Subcutaneous abdominal adipose tissue (tissue), 5 donors: Measurements from ENCODE around the gene MINDY4.

ENCODE experiments used
- H3K27ac ChIP-seq: one replicate; pipeline ENCODE4 v1.7.0; 2013; ENCODE audit warnings: low read depth, mild to moderate bottlenecking, inconsistent platforms, low read length, moderate library complexity
- H3K27me3 ChIP-seq, 5 donors: one replicate each; pipeline ENCODE4 v1.7.0; 2013; ENCODE audit warnings: low read length in 5 of 5, inconsistent platforms in 1 of 5; ENCODE audit not compliant: control insufficient read depth in 5 of 5, insufficient read depth in 4 of 5
- H3K36me3 ChIP-seq, 5 donors: one replicate each; pipeline ENCODE4 v1.7.0; 2013; ENCODE audit warnings: low read length in 5 of 5; ENCODE audit not compliant: control insufficient read depth in 5 of 5, insufficient read depth in 5 of 5
- H3K4me1 ChIP-seq, 5 donors: one replicate each; pipeline ENCODE4 v1.7.0; 2013; ENCODE audit warnings: low read length in 5 of 5, mild to moderate bottlenecking in 3 of 5, moderate library complexity in 1 of 5; ENCODE audit not compliant: control insufficient read depth in 5 of 5, insufficient read depth in 5 of 5
- H3K4me3 ChIP-seq, 5 donors: one replicate each; pipeline ENCODE4 v1.7.0; 2013; ENCODE audit warnings: low read length in 5 of 5, low read depth in 1 of 5
- H3K9ac ChIP-seq, 5 donors: one replicate each; pipeline ENCODE4 v1.7.0; 2013; ENCODE audit warnings: low read length in 5 of 5, mild to moderate bottlenecking in 4 of 5, moderate library complexity in 3 of 5
- H3K9me3 ChIP-seq, 5 donors: one replicate each; pipeline ENCODE4 v1.7.0; 2013; ENCODE audit warnings: low read length in 5 of 5; ENCODE audit not compliant: control insufficient read depth in 5 of 5
- donor health status: healthy.
- donor health status: healthy.
- donor health status: healthy.
- donor health status: healthy.
- donor health status: healthy.

Gene MINDY4

DNA sequence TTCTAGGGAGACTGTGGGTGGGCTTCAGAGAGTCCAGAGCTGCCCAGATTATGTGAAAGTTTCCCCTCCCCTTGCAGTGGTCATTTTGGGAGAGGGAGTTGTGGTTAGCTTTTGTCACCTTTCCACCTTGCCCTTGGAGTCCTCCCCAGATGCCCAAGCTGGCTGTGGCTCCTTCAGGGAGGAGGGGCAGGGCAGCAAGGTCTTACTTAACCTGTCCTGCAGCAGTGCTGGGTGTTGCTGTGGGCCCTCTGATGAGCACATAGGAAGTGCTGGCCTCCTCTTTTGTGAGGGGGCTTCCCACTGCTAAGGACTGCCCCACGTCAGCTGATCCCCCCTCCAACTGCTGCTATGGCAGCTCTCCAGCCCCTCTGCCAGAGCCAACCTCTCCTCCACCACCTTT lies 122.8 kb downstream of the MINDY4 start:
- Histone ChIP-seq H3K27ac (peak overlapping the region; percentile 54), H3K27me3 (no peaks in the 10 kb centered on the region), H3K36me3 (peaks cover 0 to 3% (median 0%) of the 10 kb centered on the region in 5 donors), H3K9me3 (peaks cover 0 to 4% (median 0%) of the 10 kb centered on the region in 5 donors), H3K9ac (peak overlapping the region in 1 of 5 donors; percentile 58), H3K4me1 (peaks cover 13 to 72% (median 66%) of the 10 kb centered on the region in 5 donors), H3K4me3 (no peak overlapping the region)

DNA sequence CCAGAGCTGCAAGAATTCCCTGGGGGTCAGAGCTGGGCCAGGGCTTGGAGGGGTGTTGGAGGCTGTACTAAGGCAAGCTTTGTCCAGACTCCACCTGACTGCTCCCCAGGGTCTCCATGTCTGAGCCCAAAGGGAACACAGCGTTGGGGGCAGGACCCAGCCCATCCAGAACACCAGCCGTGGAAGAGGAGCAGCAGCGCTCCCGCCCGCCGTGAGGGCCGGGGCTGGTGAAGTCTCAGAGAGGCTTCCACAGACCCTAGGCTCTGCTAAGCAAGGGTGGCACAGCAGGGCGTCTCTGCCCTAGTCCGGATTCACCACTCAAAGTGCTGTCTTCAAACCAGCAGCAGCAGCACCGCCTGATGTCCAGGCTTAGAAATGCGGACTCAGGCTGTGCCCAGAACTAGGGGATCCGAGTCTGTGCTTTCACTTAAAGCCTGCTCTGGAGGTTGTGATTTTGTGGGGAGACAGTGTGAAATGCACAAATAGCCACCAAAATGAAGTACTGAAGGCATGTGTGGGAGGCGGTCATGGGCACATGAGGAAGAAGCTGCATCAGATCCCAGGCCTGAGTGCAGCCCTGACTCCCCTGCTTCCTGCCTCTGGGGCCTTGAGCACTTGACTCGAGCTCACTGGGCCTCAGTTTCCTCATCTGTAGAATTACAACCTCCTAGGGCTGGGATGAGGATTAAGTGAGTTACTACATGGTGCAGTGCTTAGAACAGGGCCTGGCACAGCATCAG lies 123.8 kb downstream of the MINDY4 start:
- Histone ChIP-seq H3K4me3 (no peak overlapping the region), H3K27ac (peak overlapping the region; percentile 54), H3K9ac (no peak overlapping the region), H3K27me3 (no peaks in the 10 kb centered on the region), H3K36me3 (peaks cover 0 to 3% (median 0%) of the 10 kb centered on the region in 5 donors), H3K9me3 (peaks cover 0 to 4% (median 0%) of the 10 kb centered on the region in 5 donors), H3K4me1 (peaks cover 20 to 80% (median 73%) of the 10 kb centered on the region in 5 donors)

DNA sequence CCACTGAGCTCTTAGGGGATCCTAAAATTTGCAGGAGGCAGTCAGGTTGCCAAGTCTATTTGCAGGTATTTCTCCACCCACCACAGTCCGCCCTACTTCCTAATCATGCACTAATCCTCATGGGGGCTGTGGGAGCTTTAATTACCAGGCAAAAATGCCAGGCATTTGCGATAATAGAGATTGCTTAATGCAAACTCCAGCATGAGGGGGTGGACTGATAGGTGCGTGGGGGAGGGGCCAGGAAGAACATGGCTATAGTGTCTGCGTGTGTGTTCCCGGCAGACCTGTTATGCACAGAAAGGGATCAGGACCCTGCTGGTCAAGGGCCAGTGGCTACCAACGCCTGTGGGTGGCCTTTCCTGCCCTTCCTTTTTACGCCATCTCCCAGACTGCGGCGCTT lies 124.8 kb downstream of the MINDY4 start:
- H3K4me1 ChIP-seq: peaks cover 20 to 90% (median 80%) of the 10 kb centered on the region in 5 donors
- H3K9ac ChIP-seq: peak overlapping the region in 1 of 5 donors; percentile 16
- H3K9me3 ChIP-seq: no peaks in the 10 kb centered on the region
- H3K27ac ChIP-seq: no peak overlapping the region
- H3K27me3 ChIP-seq: no peaks in the 10 kb centered on the region
- no peak overlapping the region for H3K4me3 ChIP-seq
- peaks cover 0 to 3% (median 0%) of the 10 kb centered on the region in 5 donors for H3K36me3 ChIP-seq

DNA sequence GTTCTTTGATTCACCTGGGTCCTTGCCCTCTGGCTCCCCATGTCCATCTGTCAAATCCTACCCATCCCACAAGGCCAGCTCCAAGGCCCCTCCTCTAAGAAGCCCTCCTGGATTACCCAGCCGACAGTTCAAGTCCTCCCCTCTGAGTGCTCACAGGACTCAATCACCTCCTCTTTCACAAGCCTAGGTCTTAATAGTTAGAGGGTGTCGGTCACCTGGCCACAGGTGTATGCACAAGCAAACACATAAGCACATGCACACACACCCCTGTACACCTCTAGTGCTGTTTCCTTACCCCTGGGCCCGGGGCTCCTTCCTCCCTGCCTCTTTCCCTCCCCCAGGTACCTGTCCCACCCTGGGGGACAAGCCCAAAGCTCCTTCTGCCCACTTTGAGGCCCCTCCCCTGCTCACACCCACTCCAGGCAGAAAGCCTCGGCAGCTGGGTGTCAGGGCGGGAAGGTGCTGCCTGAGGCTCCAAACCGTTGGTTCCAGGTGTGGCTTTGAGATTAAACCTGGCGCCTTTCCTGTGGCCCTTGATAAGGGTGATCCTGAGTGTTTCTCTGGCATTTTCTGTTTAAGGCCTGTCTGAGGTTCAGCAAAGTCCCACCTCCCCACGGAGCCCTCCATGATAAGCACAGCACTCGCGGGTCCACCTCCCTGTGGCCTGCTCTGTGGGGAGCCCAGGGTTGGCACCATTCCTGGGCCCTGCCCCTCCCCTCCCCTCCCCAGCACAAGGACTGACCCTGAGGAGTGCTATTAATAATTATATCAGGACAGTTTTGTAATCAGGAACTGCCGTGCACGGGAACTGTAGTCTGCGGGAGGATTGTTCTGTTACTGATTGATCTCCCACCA lies 125.8 kb downstream of the MINDY4 start:
- no peaks in the 10 kb centered on the region for H3K27me3 ChIP-seq
- H3K4me1 ChIP-seq: peaks cover 20 to 94% (median 80%) of the 10 kb centered on the region in 5 donors
- H3K9me3 ChIP-seq: no peaks in the 10 kb centered on the region
- no peak overlapping the region for H3K4me3 ChIP-seq
- peak overlapping the region in 1 of 5 donors; percentile 37 for H3K9ac ChIP-seq
- H3K36me3 ChIP-seq: peaks cover 0 to 2% (median 0%) of the 10 kb centered on the region in 5 donors
- peak overlapping the region; percentile 37 for H3K27ac ChIP-seq

DNA sequence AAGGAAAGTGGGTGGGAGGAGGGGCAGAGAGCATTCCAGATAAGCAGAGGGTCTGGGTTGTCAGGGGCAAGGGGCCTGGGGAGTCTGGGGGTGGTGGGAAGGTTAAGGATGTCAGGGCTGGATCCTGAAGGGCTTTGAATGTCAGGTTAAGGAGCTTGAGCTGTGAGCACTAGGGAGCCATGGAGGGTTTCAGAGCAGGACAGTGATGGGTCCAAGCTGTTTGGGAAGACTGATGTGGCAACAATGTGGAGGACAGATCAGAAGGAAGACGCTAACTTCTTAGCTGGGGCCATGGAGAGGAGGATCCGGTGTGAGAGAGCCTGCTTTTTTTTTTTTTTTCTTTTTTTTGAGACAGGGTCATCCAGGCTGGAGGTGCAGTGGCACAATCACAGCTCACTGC lies 126.6 kb downstream of the MINDY4 start:
- H3K36me3 ChIP-seq: no peaks in the 10 kb centered on the region
- no peak overlapping the region for H3K9ac ChIP-seq
- H3K27ac ChIP-seq: peak overlapping the region; percentile 37

DNA sequence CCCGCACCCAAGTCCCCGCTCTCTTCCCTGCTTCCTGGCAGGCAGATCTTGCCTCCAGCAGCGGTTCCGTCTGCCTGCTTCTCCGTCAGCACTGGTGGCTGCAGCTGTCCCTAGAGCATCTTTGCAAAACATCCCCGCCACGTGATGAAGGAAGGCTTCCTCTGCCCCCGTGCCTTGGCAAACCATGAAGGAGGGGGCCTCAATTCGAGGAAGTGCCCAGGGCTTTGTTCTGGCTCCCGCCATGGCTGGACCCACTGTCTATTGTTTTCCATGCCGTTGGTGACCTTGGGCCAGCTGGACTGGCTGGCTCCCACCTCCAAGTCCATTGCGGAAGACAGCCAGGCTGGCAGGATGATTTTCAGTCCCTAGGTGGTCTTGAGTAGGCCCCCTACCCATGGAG lies 127.2 kb downstream of the MINDY4 start:
- no peak overlapping the region for H3K4me3 ChIP-seq
- no peaks in the 10 kb centered on the region for H3K27me3 ChIP-seq
- no peaks in the 10 kb centered on the region for H3K36me3 ChIP-seq
- H3K9me3 ChIP-seq: no peaks in the 10 kb centered on the region
- peaks cover 16 to 83% (median 71%) of the 10 kb centered on the region in 5 donors for H3K4me1 ChIP-seq
- H3K27ac ChIP-seq: peak overlapping the region; percentile 65
- H3K9ac ChIP-seq: peak overlapping the region in 1 of 5 donors; percentile 23

More for the DNA sequence above, 126.6 kb downstream of the MINDY4 start:
- H3K27me3 ChIP-seq: no peaks in the 10 kb centered on the region
- no peak overlapping the region for H3K4me3 ChIP-seq
- peaks cover 20 to 89% (median 78%) of the 10 kb centered on the region in 5 donors for H3K4me1 ChIP-seq
- H3K9me3 ChIP-seq: no peaks in the 10 kb centered on the region

DNA sequence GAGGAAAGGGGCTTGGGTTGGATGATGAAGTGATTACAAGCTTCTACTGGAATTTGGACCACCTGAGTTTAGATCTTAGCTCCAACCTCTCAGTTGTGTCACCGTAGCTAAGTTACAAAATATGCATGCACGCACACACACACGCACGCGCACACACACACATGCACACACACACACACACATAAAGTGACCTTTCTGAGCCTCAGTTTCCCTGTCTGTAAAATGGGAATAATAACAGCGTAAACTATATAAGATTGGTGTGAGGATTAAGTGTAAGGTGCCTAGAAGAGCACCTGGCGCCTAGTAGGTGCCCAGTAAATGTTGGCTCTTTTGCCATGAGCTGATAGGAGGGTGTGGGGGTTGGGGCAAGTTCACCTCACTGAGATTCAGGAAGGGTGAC lies 127.8 kb downstream of the MINDY4 start:
- Histone ChIP-seq H3K27ac (peak overlapping the region; percentile 65), H3K4me3 (no peak overlapping the region), H3K4me1 (peaks cover 11 to 76% (median 65%) of the 10 kb centered on the region in 5 donors), H3K9ac (peak overlapping the region in 1 of 5 donors; percentile 54), H3K36me3 (no peaks in the 10 kb centered on the region), H3K27me3 (no peaks in the 10 kb centered on the region), H3K9me3 (no peaks in the 10 kb centered on the region)

DNA sequence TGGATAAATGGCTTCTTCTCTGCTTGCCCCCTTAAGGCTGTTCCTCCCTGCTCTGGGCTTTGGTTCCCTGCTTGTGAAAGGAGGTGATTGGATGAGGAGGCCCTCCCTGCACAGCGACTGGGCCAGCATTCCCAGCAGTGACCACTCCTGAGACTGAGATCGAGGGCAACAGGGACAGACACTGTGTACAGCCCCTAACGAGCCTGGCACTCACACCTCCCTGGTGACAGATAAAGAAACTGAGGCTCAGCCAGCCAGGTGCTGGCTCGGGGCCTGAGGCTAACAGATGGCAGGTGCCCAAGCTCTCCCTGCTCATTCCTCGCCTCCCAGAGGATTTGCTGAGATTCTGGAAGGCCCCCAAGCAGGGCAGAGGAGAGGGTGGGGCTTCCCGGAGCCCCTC lies 128.4 kb downstream of the MINDY4 start:
- Histone ChIP-seq H3K4me1 (peaks cover 10 to 76% (median 62%) of the 10 kb centered on the region in 5 donors), H3K27ac (peak overlapping the region; percentile 65), H3K4me3 (no peak overlapping the region), H3K27me3 (no peaks in the 10 kb centered on the region), H3K9ac (peak overlapping the region in 2 of 5 donors; percentile 9 to 54), H3K9me3 (no peaks in the 10 kb centered on the region), H3K36me3 (no peaks in the 10 kb centered on the region)

DNA sequence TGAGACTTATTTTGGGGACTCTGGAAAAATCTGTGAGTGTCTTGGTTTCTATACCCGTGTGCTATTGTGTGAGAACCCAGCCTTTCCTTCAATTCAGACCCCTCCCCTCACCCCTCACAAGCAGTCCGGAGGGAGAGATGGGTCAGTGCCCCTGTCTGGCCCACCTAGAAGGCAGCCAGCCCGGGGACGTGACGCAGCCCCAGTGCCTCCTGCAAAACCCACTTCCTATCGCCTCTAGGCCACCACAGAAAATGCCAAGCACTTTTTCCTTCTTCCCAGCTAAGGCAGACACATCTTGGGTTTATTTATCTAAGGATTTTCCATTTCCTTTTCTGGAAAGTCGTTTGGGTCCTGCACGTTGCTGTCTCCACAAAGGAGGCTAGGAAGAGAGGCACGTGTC lies 128.8 kb downstream of the MINDY4 start:
- peak overlapping the region; percentile 65 for H3K27ac ChIP-seq
- no peaks in the 10 kb centered on the region for H3K9me3 ChIP-seq
- no peaks in the 10 kb centered on the region for H3K27me3 ChIP-seq
- peak overlapping the region in 4 of 5 donors; percentile 9 to 54 (median 34) for H3K9ac ChIP-seq
- H3K36me3 ChIP-seq: no peaks in the 10 kb centered on the region
- H3K4me3 ChIP-seq: no peak overlapping the region
- H3K4me1 ChIP-seq: peaks cover 11 to 76% (median 62%) of the 10 kb centered on the region in 5 donors
